Stimulated activated CD4-positive, alpha-beta T cell treated with anti-CD3 and anti-CD28 coated beads, Interleukin-2, amount 100 ng/mL, for 48 hours (primary cell): ENCODE data around the gene MRPL10.

Source experiments
- DNase-seq, 2 donors: peaks; one replicate each; pipeline ENCODE4 v3.0.0-alpha.2; 2020

The MRPL10 gene

DNA sequence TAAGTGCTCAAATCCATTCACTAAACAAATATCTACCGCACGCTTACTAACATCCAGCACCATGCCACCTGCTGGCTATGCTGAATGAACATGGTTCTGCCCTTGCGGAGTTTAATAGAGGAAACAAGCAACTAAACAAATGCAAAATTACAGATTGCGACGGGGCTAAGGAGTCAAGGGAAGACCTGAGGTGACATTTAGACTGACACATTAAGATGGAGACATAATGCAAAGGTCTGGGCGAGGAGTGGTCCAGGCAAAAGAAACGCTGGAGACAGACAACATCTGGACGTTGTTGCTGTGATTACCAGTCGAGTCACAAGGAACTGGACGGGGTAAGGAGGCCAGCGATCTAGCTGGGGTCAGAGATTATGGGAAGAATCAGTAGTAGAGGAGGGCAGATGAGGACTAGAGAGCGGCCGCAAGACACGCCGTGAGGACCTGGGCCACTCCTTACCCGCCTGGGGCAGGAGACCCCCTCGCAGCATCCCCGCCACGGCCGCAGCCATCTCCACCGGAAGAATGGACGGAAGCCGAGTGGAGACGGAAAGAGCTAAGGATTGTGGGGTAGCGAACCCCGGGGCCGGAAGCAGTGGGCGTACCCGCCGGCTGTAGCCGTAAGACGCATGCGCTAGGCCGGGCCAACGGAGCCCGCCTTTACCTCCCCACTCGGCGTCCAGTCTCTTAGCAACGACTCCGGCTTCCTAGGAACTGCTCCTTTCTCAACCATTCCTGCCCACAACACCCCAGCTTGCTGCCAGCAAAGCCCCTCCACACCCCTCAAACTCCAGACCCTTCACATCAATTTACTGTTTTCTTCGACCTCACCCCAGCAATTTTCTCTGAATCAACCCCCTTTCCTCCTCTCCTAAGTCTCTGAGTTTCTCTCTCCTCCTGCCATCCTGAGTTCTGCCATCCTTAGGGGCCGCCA is at the start of gene MRPL10, which contains the start of gene LRRC46:
TSS of gene MRPL10 (minus strand) at position 539 of the 931 bp plus-strand sequence. CDS start at position 509, 30 bp downstream.
TSS of gene LRRC46 (plus strand) at position 668 of the 931 bp plus-strand sequence. CDS start 320 bp downstream, outside the sequence.
- DNase-seq, result peak; percentile 94 to 95

DNA sequence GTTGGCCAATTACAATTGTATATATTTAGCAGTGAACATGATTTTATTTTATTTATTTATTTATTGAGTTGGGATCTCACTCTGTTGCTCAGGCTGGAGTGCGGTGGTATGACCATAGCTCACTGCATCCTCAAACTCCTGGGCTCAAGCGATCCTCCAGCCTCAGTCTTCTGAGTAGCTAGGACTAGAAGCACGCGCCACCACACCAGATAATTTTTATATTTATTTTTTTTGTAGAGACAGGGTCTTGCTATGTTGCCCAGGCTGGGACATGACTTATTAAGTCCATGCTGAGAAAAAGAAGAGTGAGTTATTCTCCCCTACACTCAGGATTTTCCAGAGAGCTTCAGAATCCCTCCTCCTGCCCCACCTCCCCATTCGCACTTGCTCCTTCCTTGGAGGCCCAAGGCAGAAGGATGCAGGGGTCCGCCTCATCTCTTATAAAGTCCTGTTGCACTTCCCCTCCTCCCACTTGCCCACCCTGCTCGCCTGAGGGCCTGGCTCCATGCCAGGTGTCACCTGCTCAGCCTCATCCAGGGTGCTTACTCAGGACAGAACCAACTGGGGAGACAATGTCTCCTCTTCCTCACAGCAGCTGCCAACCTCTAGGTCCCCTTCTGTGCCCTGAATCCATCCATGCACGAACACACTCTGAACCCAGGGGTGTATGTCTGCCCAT is 48.6 kb upstream of the MRPL10 start:
- DNase-seq, result no peak

DNA sequence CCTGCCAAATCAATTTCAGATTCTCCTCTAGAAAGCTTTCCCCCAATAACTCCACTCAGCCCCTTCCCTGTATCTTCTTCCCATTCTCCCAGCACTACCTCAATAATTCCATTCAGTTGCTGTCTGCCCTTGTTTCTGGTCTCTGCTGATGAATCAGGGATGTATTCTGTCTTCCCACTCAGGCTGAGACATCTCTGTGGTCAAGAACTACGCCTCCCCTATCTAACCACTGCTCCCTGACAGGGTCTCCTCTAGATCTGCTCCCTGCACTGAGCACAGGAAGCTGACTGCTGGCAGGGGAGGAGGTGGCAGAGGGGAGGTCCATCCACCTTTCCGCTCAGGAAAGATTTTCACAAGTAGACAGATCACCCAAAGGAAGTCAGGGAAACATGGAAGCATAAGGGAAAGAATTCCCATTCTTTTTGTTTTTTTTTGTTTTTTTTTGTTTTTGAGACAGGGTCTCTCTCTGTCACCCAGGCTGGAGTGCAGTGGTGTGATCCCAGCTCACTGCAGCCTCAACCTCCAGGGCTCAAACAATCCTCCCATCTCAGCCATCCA is 47.8 kb upstream of the MRPL10 start:
- no peak for DNase-seq

DNA sequence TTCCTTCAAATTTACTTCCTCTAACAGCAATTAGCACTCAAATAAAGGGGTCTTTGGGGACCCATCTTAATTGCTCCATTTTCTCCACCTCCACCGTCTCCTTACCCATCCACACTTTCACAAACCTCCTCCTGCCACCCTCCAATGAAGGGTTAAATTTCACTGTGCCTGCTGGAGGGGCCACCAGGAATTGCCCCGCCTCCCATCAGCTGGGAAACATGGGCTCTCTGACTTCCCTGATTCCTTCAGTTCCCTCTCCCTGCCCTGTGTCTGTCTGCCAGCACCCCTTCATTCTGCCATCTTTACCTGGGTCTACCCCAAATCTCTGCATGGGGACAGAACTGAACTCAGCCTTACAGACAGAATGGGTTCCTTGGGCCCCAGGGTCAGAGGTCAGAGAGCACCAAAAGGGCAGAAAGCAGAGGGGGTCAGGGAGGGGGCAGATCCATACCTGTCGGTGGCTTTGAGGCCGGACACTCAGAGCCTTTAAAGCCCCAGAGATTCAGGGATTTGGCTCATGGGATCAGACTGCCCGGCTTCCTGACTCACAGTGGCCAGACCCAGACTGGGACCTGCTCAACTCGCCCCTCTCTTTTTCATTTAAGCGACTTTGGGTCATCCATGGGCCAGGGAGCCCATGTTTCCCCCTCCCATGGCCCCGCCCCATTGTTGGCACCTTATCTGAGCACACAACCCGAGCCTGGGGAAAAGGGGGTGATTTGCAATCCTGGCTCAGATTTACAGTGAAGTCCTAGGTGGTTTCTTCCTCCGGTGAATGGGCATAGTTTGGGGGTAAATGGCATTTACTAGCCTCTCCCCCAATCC is 47.1 kb upstream of the MRPL10 start:
- no peak for DNase-seq

DNA sequence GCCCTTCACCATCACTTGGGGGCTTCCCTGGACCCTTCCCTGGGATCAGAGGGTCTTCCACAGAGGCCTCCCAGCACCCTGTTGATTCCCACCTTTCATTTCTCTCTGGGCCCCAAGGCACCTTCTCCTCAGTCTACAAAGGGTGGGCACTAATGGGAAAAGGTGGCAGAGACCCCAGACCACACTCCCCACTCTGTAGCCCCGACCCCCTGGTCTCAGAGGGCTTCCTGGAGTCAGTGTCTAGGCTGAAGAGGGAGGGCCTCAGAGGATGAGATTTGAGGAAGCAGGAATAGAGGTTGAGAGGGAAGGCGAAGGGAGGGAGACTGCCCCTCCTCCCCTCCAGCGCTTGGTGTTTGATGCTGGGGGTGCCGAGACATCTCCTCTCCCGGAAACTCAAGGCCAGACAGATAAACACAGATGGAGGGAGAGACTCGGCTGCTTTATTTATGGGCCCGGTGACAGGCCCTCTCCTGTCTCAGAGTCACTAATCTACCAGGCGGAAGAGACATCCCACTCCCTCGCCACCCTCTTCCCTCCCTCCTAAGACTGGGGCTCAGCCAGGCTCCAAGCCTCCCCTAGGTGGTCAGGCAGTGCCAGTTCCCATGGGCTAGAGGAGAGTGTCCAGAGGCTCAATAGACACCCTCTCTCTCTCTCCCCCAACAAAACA is 46.2 kb upstream of the MRPL10 start:
- DNase-seq, result no peak

DNA sequence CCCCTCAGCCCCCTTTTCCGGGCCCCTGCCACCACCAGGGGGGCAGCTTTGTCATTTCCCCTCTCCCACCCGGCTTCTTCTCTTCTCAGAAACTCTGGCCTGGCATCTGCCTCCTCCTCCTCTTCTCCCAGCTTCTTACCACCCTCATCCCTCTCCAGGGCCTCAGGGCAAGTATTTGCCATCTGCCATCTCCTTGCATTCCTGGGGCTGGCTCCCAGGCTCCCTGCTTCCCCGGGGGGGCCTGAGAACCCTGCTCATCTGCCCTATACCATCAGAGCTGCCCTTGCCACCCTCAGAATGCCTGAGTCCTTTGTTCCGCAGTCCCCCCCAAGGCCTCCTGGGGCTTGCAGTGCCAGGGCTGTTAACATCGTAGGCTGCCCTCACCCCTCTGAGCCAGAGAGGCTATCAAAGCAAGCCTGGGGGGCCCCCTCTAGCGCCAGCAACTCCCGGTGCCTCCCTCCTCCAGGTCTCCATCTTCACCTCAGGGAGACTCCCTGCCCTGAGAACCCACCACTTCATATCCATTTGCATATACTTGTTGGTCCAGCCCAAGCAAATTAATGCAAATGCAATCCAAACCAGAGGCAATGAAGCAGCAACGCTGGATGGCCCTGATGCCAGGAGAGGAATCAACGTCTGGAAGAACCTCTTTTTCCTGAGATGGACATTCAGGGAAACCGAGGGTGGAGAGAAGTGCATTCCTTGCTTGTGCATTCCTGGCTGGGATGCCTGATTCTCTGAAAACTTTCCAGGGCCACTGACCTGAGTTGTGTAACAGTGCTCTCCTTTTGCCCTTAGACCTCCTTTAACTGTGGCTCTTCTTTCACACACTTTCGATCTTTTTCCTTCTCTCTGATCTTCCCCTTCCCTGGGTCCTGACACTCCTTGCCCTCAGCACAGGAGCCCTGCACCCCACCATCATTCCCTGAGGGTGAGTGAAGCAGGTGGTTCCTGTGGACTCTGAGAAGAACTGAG is 44.0 kb upstream of the MRPL10 start:
- no peak for DNase-seq

DNA sequence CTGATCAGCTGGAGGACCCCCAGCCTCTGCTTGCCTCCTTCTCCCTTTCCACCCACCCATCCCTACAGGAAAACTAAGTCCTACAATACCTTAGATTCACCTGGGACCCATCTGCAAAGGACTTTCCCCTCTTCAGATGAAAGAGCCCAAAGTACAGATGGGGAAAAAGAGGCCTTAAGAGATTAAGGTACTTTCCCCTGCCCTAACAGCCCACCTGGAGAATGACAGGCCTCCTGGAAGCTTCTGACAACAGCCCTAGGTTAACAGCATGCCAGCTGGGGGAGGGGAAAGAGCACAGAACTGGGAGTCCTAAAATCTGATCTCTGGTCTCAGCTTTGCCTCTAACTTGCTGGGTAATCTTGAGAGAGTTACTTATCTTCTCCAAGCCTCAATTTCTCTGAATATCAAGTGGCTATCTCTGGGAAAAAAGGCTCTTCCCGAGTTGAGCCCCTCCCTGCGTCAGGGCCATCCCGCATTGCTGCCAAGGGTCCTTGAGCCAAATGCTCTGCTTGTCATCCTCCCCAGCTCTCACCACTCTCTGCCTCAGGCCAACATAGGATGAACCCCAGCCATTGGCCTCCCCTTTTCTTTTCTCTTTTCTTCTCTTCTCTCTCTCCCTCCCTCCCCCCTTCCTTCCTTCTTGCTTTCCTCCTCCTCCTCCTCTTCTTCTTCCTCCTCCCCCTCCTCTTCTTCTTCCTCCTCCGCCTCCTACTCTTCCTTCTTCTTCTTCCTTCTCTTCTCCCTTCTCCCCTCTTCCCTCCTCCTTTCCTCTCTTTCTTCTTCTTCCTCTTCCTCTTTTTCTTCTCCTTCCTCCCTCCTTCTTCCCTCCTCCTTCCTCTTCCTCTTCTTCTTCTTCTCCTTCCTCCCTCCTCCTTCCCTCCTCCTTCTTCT is 42.1 kb upstream of the MRPL10 start:
- no peak for DNase-seq

DNA sequence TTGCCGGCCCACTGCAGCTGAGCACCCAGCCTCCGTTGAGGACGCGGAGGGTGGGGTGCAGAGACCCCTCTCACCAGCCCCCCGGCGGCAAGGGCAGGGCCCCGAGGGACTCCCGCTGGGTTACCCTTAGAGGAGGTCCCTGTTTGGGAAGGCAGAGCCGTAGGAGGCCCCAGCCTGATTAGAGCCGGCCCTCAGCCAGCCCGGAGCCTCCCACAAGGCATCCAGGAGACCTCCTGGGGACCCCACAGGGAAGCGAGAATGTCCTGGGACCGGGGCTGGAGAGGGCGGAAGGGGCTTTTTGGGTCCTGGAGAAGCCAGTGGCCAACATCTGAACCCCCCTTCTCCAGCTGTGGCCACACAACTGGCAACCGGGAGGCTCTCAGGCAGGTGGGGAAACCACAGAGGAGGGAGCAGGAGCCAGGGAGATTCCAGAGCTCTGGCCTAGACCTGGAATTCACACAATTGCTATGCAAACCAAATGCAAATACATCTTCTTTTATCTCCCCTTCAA is 41.4 kb upstream of the MRPL10 start:
- DNase-seq, result no peak

DNA sequence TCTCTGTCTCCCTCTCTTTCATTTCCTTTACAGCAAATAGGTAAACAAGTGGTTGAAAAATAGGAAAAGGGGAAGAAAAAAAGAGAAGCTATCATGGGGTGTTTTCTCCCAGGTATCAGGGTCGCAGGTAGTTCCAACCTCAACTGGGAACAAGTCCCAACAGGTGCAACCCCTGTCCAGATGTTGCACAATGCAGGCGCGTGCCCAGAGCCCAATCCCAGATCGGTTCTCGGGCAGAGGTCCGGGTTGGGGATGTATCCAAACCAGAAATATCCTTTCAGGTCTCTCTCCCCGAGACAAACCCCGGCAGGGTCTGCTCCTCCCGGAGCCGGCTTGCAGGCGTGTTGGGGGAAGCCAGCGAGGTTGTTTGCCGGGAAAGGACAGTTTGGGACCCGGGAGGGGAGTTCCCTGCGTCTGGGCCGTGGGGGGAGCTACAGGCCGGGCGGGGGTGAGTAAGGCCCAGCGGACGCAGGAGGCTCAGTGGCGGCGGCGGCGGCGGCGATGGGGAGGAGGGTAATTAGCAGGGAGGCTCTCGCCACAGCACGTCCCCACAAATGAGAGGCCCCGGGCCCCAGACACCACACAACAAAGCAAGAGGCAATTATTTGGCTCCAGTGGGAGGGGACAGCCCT is 40.8 kb upstream of the MRPL10 start:
- DNase-seq, result no peak

DNA sequence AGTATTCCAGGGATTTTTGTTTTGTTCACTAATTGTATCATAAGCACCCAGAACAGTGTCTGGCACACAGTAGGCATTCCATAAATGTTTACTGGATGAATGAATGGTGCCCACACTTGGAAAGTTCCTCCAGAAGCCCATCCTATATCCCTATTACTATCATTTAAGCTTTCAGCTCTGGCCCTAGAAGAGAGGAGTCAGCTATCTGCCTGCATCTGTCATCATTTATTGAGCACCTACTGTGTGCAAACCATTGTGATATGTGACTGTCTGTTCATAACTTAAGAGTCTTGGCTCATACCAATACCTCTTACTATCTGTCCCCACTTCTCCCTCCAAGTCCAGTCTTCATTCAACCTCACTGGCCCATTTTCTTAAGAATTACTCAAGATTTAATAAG is 39.7 kb upstream of the MRPL10 start:
- DNase-seq, result no peak

DNA sequence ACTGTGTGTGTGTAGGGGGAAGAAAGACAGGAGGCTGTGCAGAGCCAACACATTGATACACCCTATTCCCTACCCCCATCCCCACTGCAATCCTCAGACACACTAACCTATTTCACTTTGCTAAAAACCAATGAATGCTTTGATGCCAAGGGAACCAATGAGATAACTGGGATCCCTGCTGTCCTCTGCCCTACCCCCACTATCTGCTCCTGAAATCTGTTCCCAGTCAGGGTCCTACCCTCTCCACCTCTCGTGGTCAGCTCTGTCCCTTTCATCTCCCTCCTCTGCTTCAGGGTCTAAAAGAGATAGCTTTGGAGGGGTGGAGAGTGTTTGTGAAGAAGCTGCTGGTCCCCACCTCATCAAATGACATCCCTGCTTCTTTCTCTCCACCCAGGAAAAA is 38.7 kb upstream of the MRPL10 start:
- no peak for DNase-seq

DNA sequence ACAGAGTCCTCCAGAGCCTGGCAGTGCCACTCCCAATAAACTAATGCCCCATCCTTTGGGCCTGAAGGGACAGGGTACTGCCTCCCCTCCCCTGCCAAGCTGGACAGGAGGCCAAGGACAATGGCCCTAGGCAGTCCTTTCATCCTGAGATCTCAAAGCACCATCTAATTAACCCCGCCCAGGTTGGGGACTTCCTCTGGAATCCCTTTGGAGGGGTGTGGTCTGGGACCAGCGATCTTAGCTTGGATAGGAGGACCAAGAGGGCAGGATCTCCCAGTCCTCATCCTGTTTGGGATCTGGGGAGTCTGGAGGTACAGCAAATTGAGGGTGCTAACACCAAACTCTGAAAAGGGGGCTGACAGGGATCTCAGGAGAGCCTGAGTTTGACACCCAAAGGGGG is 37.8 kb upstream of the MRPL10 start:
- DNase-seq, result no peak

DNA sequence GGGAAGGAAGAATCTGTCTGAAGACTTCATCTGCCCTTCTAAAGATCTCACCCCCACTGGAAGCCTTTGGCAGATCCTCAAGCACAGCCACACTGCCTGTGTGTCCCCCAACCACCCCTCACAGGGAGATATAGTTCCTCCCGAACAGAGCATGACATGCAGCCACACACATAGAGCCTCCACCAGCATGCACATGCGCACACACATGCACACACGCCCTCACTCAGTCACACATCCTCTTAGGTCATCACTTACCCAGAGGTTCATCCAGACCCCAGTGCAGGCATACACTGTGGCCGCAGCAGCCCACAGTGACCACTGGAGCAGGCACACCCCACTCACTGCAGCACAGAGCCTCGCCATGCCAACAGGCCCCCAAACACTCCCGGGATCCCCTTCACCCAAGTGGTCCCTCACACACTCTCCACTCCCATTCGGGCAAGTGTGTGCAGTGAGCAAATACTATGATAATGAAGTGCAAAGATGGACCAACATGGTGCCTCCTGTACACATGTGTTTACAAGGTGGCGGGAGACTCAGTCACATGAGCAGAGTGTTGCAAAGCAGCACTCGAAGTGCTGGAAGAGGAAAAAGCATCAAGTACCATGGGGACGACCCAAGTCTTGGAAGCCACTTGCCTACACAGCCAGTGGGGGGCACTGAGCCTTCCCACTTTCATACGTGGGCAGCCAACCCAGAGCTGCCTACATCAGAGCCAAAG is 36.6 kb upstream of the MRPL10 start:
- no peak for DNase-seq

DNA sequence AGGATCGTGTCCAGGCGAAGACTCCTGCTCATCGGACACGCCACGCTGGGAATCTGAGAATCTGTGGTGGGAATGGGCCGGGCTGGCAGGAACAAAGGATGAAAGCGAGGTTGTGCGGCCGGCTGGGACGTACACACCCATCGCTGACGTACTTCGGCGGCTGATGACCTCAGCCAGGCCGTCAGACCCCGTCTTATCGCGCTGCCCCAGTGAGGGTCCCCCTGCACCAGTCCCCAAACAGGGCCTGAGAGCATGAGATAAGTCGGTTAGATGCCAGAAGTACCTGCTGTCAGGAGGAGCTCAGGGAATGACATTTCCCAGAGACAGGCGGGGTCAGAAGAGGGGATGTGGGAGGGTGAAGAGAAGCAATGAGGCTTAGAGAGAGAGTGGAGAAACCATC is 35.6 kb upstream of the MRPL10 start:
- DNase-seq, result no peak

DNA sequence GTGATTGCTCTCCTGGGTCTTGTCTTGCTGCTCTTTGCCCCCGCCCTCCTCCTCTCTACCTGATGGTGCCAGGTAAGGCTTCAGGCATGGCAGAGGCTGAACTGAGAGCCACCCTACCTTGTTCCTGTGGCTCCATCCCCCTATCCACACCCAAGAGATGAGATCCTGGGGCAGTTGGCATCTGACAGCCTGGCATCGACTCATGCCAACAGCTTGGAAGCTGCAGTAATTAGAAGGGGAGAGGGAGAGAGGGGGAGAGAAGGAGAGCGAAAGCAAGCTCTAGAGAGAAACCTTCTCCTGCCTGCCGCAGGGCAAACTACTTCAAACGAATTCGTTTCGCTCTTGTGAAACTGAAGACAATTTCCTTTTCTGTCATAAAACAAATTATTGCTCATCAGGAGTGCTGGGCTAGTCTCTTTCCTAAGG is 33.5 kb upstream of the MRPL10 start:
- no peak for DNase-seq

DNA sequence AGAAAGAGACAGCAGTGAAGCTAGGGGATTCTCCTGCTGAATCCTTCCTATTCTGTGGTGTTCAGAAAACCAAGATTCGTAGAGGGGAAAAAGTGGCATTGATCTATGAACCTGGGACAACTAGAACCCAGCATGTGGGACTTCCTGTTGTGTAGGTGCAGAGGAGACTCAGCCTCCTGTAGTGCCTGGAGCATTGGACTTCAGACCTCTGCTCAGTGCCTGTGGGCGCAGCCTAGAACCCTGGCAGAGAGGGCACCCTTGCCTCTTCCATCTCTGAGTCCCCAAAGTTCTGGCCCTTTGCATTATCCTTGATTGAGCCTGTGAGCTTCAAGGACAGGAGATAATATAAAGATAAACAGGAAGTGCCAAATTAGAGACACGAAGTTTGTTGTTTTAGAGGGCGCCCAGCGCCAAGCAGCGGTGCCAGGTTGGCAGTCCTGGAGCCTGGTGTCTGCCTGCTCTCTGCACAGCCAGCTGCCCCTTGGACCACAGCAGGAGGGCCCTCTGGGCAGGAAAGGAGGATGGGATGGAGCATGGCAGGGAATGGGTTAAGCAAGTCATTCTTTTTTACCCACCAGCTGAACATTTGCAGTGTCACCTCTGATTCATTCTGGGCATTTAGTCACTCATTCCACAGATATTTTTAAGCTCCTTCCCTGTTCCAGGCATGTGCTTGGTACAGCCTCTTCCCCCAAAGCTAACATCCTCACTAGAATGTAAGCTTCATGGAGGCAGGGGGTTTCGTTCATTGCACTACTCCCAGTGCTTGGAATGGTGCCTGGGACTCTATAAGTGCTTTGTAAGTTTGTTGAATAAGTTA is 31.5 kb upstream of the MRPL10 start:
- no peak for DNase-seq

DNA sequence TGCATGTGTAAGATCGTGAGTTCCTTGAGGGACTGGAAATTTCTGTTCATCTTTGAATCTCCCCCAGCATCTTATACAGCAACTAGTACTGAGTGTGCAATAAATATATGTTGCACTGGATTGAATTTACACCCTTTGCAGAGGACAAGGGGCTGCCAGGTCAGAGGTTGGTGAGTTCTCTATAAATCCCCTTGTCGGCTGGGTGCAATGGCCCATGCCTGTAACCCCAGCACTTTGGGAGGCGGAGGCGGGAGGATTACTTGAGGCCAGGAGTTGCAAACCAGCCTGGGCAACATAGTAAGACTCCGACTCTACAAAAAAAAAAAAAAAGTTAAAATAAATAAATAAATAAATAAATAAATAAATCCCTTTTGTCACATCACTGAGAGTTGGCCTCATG is 29.0 kb upstream of the MRPL10 start:
- no peak for DNase-seq
